ENCODE measurements around the gene FAM168A.

DNA sequence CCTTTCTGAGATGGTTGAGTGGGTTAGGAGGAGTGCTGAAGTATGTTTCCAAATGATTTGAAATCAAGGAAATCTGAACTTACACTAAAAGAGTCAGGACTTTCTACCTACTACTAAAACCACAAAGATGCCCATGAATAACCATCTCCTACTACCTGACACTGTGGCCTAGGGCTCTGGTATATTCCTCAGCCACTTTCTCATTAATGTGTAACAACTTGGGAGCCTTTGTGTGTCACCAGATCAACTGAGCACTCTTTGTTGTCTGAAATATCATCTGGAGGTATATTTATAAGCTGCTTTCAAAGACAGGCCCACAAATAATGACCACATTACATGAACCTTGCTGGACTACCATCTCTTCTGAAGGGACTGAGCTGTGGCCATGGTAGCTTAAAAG, 177.8 kb downstream of the FAM168A start:
- no peak for TF ChIP-seq POLR2A (IDR thresholded peaks at IDR 0.05)
- TF ChIP-seq, protein P1, sequence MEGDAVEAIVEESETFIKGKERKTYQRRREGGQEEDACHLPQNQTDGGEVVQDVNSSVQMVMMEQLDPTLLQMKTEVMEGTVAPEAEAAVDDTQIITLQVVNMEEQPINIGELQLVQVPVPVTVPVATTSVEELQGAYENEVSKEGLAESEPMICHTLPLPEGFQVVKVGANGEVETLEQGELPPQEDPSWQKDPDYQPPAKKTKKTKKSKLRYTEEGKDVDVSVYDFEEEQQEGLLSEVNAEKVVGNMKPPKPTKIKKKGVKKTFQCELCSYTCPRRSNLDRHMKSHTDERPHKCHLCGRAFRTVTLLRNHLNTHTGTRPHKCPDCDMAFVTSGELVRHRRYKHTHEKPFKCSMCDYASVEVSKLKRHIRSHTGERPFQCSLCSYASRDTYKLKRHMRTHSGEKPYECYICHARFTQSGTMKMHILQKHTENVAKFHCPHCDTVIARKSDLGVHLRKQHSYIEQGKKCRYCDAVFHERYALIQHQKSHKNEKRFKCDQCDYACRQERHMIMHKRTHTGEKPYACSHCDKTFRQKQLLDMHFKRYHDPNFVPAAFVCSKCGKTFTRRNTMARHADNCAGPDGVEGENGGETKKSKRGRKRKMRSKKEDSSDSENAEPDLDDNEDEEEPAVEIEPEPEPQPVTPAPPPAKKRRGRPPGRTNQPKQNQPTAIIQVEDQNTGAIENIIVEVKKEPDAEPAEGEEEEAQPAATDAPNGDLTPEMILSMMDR (IDR thresholded peaks at IDR 0.05), result no peak
